Nephron (organoid): ENCODE results near the gene RAB6B.
A peak's percentile ranks its signal among the peaks of the same experiment; 100 is the strongest.

Experiments
- H3K27ac Mint-ChIP-seq, 3 experiments: 2 replicates each; pipeline ENCODE4 v1.8.0; 2020; ENCODE audit warnings: mixed read lengths in 3 of 3, mild to moderate bottlenecking in 2 of 3, moderate library complexity in 1 of 3
- H3K27me3 Mint-ChIP-seq: 2 replicates; pipeline ENCODE4 v1.8.0; 2021; ENCODE audit warnings: low read depth, mild to moderate bottlenecking, moderate library complexity, mixed read lengths
- H3K36me3 Mint-ChIP-seq: 2 replicates; pipeline ENCODE4 v1.8.0; 2020; ENCODE audit warnings: low read depth, mixed read lengths
- H3K4me1 Mint-ChIP-seq: 2 replicates; pipeline ENCODE4 v1.8.0; 2020; ENCODE audit warnings: mixed read lengths
- H3K4me3 Mint-ChIP-seq, 3 experiments: 2 replicates each; pipeline ENCODE4 v1.8.0; 2020; ENCODE audit warnings: mild to moderate bottlenecking in 3 of 3, mixed read lengths in 3 of 3, moderate library complexity in 2 of 3
- H3K9me3 Mint-ChIP-seq: 2 replicates; pipeline ENCODE4 v1.8.0; 2020; ENCODE audit warnings: mixed read lengths
- TF ChIP-seq, protein P1 (sequence below), 3 experiments: fragments of 200-600 bp; sonication (generic); IDR thresholded peaks; one replicate each; pipeline ENCODE4 v1.5.0; 2021; ENCODE audit warnings: antibody characterized with exemption in 3 of 3; ENCODE audit not compliant: unreplicated experiment in 3 of 3

RAB6B gene

DNA sequence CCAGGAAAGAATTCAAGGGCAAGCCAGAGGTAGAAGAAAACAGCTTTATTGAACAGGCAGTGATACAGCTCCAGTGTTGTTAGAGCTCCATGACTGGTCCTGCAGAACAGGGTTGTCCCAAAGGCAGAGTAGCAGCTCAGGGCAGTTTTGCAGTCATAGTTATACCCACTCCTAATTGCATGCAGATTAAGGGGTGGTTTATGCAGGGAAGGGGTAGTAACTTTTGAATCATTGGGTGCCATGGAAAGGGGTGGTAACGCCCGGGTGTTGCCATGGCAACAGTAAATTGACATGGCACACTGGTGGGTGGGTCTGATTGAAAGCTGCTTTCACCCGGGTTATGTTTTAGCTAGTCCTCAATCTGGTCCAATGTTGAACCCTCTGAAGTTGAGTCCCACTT is 9.7 kb upstream of the RAB6B start:
- H3K4me1 Mint-ChIP-seq = no peaks in the 10 kb centered on the region
- TF ChIP-seq, protein P1, sequence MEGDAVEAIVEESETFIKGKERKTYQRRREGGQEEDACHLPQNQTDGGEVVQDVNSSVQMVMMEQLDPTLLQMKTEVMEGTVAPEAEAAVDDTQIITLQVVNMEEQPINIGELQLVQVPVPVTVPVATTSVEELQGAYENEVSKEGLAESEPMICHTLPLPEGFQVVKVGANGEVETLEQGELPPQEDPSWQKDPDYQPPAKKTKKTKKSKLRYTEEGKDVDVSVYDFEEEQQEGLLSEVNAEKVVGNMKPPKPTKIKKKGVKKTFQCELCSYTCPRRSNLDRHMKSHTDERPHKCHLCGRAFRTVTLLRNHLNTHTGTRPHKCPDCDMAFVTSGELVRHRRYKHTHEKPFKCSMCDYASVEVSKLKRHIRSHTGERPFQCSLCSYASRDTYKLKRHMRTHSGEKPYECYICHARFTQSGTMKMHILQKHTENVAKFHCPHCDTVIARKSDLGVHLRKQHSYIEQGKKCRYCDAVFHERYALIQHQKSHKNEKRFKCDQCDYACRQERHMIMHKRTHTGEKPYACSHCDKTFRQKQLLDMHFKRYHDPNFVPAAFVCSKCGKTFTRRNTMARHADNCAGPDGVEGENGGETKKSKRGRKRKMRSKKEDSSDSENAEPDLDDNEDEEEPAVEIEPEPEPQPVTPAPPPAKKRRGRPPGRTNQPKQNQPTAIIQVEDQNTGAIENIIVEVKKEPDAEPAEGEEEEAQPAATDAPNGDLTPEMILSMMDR (IDR thresholded peaks at IDR 0.05; ENCODE audit: unreplicated experiment in 3 of 3) = no peak

DNA sequence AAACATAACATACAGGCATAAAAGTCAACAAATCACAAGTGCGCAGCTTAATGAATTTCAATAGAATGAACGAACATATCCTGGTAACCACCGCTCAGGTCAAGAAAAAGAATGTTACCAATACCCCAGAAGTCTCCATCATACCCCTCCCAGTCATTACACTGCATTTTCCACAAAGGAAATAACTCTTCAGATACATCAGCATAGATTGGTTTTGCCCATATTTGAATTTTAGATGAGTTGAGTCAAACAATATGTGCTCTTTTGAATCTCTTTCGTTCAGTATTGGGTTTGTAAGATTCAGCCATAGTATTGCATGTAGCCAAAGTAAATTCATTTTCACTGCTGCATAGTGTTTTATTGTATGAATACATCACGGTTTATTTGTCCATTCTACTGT is 6.2 kb upstream of the RAB6B start:
- H3K4me3 Mint-ChIP-seq = no peak overlapping the region
- no peaks in the 10 kb centered on the region for H3K36me3 Mint-ChIP-seq
- no peak overlapping the region for H3K27ac Mint-ChIP-seq
- no peaks in the 10 kb centered on the region for H3K9me3 Mint-ChIP-seq
- H3K27me3 Mint-ChIP-seq = peaks cover 47% of the 10 kb centered on the region
- TF ChIP-seq, protein P1 (IDR thresholded peaks at IDR 0.05; ENCODE audit: unreplicated experiment in 3 of 3) = no peak
- no peaks in the 10 kb centered on the region for H3K4me1 Mint-ChIP-seq

More for the DNA sequence above, 9.7 kb upstream of the RAB6B start:
- Mint-ChIP-seq H3K9me3 (no peaks in the 10 kb centered on the region), H3K36me3 (no peaks in the 10 kb centered on the region), H3K27ac (no peak overlapping the region), H3K27me3 (peaks cover 20% of the 10 kb centered on the region), H3K4me3 (no peak overlapping the region)

DNA sequence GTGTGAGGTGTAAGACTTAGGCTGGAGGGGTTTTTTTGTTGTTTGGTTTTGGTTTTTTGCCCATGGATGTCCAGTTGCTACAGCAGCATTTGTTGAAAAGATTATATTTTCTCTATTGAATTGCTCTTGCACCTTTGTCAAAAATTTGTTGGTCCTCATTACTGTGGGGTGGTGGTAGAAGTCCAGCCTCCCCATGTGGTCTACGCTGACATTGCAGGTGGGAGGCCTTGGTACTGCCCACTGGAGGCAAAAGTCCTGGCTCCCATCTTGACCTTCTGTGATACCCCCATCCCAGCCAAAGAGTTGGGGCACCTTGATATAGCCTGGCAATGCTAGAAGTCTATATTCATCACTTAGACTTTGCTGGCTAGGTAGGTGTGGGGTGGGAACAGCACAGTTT is 5.4 kb upstream of the RAB6B start:
- no peak overlapping the region for H3K4me3 Mint-ChIP-seq
- no peak overlapping the region for H3K27ac Mint-ChIP-seq
- H3K36me3 Mint-ChIP-seq = no peaks in the 10 kb centered on the region
- H3K4me1 Mint-ChIP-seq = no peaks in the 10 kb centered on the region
- TF ChIP-seq, protein P1 (IDR thresholded peaks at IDR 0.05; ENCODE audit: unreplicated experiment in 3 of 3) = no peak
- H3K9me3 Mint-ChIP-seq = no peaks in the 10 kb centered on the region
- peaks cover 54% of the 10 kb centered on the region for H3K27me3 Mint-ChIP-seq

DNA sequence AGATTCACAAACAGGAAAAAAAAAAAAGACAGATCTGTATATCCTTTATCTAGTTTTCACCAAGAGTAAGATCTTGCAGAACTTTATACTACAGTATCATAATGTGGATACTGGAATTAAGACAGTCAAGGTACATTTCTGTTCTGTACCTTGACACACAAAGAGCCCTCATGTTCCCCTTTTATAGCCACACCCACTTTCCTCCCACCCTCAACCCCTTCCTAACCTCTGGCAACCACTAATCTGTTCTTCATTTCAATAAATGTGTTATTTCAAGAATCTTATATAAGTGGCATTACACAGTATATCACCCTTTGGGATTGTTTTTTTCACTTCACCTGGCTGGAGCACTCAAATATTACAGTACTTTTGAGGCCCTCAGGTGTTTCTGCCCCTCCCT is 3.6 kb upstream of the RAB6B start:
- Mint-ChIP-seq H3K4me3 (no peak overlapping the region), H3K9me3 (no peaks in the 10 kb centered on the region), H3K36me3 (no peaks in the 10 kb centered on the region), H3K27ac (no peak overlapping the region), H3K27me3 (peaks cover 57% of the 10 kb centered on the region), H3K4me1 (no peaks in the 10 kb centered on the region)
- TF ChIP-seq, protein P1 (IDR thresholded peaks at IDR 0.05; ENCODE audit: unreplicated experiment in 3 of 3) = no peak

DNA sequence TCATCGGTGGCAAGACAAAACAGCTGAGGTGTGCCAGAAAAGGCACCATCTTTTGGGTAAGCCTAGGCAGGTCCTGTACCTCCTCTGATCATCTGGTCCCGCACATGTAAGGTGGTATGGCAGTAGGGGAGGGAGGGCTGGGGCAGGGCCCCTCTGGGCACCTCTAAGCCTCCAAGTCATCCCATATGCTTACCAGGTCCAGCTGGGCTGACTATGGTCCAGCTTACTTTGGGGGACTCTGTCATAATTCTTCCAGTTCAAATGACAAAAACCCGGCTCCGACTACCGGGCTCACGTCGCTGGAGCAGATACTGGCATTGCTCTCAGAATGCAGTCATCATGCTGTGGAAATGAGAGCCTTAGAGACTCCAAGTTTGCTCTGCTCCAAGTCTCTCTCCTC is 1.9 kb upstream of the RAB6B start:
- H3K4me1 Mint-ChIP-seq = peaks cover under 1% of the 10 kb centered on the region
- H3K27me3 Mint-ChIP-seq = peaks cover 52% of the 10 kb centered on the region
- peak overlapping the region; percentile 87 to 92 (median 91) for H3K4me3 Mint-ChIP-seq
- H3K9me3 Mint-ChIP-seq = no peaks in the 10 kb centered on the region
- no peaks in the 10 kb centered on the region for H3K36me3 Mint-ChIP-seq
- TF ChIP-seq, protein P1 (IDR thresholded peaks at IDR 0.05; ENCODE audit: unreplicated experiment in 3 of 3) = no peak
- H3K27ac Mint-ChIP-seq = peak overlapping the region in 1 of 3 experiments; percentile 56

DNA sequence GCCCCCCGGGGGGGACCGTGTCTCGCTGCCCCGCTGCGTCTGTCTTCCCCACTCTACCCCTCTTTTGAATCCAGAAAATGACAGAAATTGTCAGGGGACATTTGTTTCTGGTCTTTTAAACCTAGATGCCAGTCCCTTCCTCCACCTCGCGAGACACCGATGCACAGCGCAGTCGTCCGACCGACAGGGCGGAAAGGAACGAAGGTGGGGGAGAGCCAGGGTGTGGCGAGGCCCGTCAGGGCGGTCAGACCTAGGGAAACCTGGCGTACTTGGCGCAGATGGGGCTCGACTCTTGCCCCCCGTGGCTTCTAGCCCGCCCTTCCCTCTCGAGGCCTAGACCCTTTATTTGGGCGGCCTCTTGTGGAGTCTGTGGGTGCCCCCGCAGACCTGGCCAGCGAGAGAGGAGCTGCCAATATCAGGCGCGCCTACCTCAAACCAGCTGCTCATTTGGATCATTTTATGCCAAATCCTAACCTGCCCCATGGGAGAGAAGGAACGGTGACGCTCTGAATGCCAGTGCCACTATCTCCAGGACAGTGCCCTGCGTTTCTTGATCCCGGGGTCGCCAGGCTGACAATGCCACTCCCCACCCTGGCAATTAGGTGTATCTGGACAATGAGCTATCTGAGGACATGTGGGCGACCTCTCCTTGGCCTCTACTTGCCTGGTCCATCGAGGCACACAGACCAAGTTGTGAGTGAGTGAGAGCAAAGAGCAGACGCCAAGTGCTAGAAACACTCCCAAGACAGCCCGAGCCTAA is 500 bp upstream of the RAB6B start:
- Mint-ChIP-seq H3K9me3 (no peaks in the 10 kb centered on the region), H3K36me3 (no peaks in the 10 kb centered on the region), H3K4me1 (peaks cover 14% of the 10 kb centered on the region), H3K27me3 (peaks cover 46% of the 10 kb centered on the region), H3K27ac (peak overlapping the region in 2 of 3 experiments; percentile 60 to 73), H3K4me3 (peak overlapping the region; percentile 87 to 92 (median 91))
- TF ChIP-seq, protein P1 (IDR thresholded peaks at IDR 0.05; ENCODE audit: unreplicated experiment in 3 of 3) = no peak
